HG02571 (cell line): ENCODE data around the gene PARD6B.
"Not testable (repeated sequence)": the region's sequence is repeated elsewhere in the genome, so short reads cannot be mapped to it uniquely, and the experiment has no call there.

Experiments
- ATAC-seq: cut with Tn5 transposase; IDR thresholded peaks from one replicate; pipeline ENCODE4 v1.9.1; 2021; ENCODE audit warnings: mild to moderate bottlenecking, moderate library complexity; ENCODE audit not compliant: unreplicated experiment

The PARD6B gene

GRCh38 chr20:50731055-50731929 lies at the start of gene PARD6B:
Gene PARD6B, plus strand, starts transcription at chr20:50731580. Its CDS starts 207 bp downstream, at chr20:50731787.
- ATAC-seq: peak; percentile 84

GRCh38 chr20:50682065-50682464 lies 49.3 kb upstream of the PARD6B start:
- no peak for ATAC-seq

- no peak for ATAC-seq
These were observed 48.3 kb upstream of the PARD6B start for GRCh38 chr20:50682947-50683530.

- no peak for ATAC-seq
These were observed 47.8 kb upstream of the PARD6B start for GRCh38 chr20:50683570-50683969.

- no peak for ATAC-seq
These were observed 44.6 kb upstream of the PARD6B start for GRCh38 chr20:50686821-50687220.

GRCh38 chr20:50688256-50688975 lies 43.0 kb upstream of the PARD6B start:
- no peak for ATAC-seq

- ATAC-seq: no peak
These were observed 41.3 kb upstream of the PARD6B start for GRCh38 chr20:50689864-50690649.

GRCh38 chr20:50690650-50691572 lies 40.5 kb upstream of the PARD6B start, which contains the start of gene RIPOR3:
Gene RIPOR3, minus strand, starts transcription at chr20:50691542. Its CDS starts 414 bp downstream, at chr20:50691128.
- no peak for ATAC-seq

- no peak for ATAC-seq
These were observed 39.5 kb upstream of the PARD6B start for GRCh38 chr20:50691573-50692551.

GRCh38 chr20:50692552-50692933 lies 38.8 kb upstream of the PARD6B start:
- no peak for ATAC-seq

- ATAC-seq: no peak
These were observed 38.4 kb upstream of the PARD6B start for GRCh38 chr20:50693001-50693400.

- ATAC-seq: no peak
These were observed 36.8 kb upstream of the PARD6B start for GRCh38 chr20:50694379-50695134.

- no peak for ATAC-seq
These were observed 36.1 kb upstream of the PARD6B start for GRCh38 chr20:50695135-50695872.

- not testable (repeated sequence) for ATAC-seq
These were observed 33.1 kb upstream of the PARD6B start for GRCh38 chr20:50698255-50698654.

- no peak for ATAC-seq
These were observed 31.7 kb upstream of the PARD6B start for GRCh38 chr20:50699688-50700087.

GRCh38 chr20:50701041-50701963 lies 30.1 kb upstream of the PARD6B start:
- no peak for ATAC-seq
